NCI-H2029 (cell line): ENCODE measurements around the gene ZNF764.
A peak's percentile ranks its signal among the peaks of the same experiment; 100 is the strongest.
"Not testable (repeated sequence)": the region's sequence is repeated elsewhere in the genome, so short reads cannot be mapped to it uniquely, and the experiment has no call there.

ENCODE experiments used
- DNase-seq: peaks from one replicate; lab custom pipeline; 2025; lab: John Stamatoyannopoulos, UW

The ZNF764 gene

DNA sequence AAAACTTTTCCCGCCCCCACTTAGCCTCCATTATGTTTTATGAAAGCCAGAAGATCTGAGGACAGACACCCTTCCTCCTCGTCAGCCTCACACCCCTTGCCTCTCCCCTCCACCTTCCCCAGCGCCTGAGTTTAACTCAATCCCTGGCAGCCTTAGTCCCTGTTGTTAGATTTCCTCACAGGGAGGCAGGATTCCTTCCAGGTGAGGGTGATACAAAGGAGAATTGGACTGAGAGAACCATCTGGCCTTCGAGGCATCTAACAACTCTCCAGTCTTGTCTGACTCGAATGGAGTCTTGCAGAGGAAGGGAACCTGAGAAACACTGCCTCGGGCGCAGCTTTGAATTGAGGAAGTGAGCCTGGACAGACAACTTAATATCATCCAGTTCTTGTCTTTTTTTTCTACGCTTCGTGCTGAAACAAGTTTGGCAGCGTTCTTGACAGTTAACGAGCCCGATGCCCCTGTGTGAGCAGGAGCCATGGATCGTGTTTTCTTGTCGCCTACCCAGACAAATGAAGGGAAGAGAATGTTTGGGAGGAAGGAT is 30.5 kb downstream of the ZNF764 start:
- DNase-seq: no peak

DNA sequence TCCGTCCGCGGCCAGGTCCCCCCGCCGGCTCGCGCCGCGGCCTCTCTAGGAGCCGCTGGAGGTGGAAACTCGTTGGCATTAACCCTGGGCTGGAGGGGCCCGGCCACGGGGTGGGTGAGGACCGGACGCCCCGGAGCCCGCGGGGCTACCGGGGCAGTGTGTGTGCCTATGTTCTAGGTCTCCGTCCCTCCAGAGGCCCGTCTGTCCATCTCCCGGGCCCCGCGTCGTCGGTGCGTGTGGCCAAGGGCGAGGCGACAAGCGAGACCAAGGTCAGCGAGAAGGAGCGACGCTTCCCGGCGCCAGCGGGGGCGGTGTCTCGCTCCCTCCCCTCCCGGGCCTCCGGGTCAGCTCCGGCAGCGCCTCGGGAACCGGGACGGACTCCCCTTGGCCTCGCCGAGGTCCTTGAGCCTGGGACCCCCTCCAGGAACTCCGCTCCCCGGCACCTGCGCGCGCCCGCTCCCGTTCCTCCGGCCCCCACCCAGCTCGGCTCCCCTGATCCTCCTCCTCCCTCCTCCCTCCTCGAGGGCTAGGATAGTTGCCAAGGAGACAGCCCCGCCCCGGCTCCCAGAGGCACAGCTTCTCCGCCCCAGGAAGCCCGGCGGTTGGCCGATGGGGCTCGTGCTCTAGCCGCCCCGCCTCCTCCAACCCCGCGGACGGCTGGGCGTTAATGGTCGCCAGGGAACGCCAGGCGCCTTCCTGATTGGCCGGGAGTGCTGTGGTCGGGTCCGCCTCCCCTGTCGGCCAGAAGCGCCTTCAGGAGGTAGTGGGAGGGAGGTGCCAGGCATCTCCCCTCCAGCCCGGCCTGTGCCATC is 31.1 kb downstream of the ZNF764 start:
- DNase-seq: peak; percentile 96

DNA sequence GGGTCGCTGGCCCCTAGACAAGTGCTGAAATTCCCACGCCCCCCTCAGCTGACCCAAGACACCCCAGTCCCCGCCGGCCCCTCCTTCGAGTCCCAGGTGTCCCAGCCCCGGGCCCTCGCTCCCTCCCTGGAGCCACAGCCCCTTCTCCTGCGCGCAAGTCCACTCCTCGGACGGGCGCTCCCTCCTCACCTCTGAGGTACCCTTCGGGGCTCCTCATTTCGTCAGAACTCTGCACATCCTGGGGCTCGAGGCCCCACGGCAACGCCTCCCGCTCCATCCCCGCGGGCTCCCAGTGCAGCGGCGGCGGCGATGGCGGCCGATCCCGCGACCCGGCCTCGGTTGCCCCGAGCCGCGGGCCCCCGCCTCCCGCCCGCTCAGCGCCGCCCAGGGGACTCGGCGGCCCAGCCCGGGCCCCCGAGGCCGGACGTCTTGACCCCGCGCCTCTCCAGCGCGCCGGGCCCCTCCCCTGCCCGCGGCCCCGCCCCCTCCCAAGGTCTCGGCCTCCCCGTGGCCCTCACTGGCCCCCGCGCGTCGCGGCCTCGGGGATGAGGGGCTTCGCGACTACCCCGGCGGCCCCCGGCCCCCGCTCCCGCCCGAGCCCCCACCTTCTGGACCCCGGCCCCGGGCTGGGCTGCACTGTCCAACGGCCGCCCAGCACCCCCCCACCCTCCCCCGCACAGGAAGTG is 31.9 kb downstream of the ZNF764 start, which contains the start of gene ZNF768:
TSS of gene ZNF768 (minus strand) at position 430 of the 686 bp plus-strand sequence. CDS start at position 277, 153 bp downstream.
- DNase-seq: no peak

DNA sequence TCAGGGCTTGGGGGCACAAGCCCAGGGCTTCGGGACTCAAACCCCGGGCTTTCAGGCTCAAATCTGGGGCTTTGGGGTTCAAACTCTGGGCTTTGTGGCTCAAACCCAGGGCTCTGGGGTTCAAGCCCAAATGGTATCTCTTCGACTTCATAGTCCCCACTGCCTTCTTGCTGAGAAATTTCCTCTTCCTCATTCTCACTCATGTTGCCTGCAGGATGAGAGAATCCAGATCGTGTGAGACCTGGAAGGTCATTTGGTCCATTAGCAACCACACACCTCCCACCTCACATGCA is 32.4 kb downstream of the ZNF764 start:
- no peak for DNase-seq

DNA sequence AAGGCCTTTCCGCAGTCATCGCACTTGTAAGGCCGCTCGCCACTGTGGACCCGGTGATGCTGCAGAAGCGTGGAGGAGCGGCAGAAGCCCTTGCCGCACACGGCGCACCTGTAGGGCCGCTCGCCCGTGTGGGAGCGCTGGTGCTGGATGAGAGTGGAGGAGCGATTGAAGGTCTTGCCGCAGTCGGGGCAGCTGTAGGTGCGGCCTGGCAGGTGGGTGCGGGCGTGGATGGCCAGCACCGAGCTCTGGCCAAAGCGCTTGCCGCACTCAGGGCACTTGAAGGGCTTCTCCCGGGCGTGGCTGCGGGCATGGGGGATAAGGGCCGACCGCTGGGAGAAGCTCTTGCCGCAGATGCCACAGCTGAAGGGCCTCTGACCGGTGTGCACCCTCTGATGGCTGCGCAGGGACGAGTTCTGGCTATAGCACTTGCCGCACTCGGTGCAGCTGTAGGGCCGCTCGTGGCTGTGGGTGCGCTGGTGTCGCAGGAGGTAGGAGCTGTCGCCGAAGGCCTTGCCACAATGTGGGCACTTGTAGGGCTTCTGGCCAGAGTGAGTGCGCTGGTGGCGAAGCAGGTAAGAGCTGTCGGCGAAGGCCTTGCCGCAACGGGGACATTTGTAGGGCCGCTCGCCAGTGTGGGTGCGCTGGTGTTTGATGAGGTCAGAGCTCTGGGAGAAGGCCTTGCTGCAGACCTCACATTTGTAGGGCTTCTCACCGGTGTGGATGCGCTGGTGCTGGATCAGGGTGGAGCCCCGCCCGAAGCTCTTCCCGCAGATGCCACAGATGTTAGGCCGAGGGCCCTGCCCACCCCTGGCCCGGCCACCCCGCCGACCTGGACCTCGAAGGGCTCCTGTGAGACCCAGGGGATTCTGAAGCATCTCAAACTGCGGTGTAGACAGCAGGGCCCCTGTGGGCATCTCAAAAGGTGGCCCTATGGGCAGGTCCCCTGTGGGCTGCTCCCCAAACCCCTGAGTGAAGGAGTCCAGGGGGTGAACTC is 33.3 kb downstream of the ZNF764 start:
- DNase-seq: no peak

DNA sequence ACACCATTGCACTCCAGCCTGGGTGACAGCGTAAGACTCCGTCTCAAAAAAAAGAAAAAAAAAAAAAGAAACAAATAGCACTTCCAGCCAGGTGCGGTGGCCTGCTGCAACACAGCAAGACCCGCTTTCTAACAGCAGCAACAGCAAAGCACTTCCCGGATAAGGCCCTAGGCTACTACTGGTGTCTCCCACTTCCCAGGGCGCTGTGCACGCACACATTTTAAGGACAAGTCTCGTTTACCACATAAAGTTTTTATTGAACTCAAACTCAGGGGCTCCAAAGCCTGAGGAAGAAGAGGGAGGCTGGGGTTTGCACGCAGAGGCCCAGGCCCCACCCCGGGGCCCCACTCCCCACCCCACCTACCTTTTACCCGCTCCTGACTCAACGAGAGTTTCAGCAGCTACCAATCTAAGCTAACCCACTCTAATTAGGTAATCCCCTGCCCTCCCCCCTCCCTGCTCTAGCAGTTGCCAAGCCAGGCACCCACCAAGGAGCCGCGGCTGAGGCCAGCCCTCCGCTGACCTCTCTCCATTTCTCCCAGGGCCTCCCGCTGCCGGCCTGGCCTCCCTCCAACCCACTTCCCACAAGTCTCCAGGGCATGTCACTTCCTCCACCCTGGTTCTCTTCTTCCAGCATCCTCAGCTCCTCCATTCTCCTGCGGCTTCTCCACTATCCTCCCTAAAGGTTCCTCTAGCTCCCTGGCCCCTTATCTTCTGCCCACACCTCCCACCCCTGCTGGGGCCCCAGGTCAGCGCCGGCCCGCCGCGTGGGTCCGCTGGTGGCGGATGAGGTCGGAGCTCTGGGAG is 34.2 kb downstream of the ZNF764 start:
- DNase-seq: no peak

DNA sequence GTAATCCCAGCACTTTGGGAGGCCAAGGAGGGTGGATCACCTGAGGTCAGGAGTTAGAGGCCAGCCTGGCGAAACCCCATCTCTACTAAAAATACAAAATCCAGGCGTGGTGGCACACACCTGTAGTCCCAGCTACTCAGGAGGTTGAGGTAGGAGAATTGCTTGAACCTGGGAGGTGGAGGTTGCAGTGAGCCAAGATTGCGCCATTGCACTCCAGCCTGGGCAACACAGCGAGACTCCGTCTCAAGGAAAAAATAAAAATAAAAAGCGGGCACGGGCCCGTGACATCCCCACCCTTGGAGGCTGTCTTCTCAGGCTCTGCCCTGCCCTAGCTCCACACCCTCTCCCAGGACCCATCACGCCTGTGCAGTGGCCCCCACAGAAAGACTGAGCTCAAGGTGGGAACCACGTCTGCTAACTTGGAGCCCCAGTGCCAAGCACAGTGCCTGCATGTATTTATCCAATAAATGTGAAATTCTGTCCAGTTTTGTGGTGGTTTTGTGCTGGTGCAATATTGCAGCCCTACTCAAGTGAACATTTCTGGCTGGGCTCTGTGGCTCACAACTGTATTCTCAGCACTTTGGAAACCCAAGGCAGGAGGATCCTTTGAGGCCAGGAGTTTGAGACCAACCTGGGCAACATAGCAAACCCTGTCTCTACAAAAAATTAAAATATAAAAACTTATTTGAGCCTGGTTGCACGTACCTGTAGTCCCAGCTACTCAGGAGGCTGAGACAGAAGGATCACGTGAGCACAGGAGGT is 35.3 kb downstream of the ZNF764 start:
- not testable (repeated sequence) for DNase-seq

DNA sequence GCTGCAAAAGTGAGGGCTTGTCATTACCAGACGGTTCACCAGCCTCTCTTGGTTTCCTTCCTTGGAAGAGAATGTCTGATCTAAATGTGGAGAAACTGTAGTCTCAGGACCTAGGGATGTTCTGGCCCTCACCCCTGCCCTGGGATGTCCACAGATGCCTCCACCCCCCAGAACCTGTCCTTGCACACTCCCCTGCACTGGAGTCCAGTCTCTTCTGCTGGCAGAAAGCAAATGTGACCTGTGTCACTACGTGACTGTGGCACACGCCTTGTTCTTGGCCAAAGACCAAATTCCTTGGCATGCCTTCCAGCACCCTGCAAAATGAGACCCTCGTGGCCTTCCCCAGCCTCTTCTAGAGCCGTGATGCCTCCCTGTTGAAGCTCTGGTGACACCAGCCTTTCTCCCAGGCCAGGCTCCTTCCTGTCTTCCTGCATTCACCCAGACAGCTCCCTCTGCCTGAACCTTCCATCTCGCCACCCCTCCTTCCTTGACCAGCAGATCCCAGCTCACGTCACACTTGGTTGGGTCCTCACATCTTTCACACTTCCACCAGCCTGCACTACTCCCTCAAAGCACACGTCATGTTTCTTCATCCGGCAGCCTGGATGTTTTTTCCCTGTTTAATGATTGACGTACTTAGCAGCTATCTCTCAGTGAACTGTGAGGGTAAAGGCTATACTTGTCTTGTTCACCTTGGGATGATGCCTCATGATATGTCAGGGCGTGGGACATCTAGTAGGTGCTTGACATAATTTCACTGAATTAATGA is 36.1 kb downstream of the ZNF764 start:
- no peak for DNase-seq

DNA sequence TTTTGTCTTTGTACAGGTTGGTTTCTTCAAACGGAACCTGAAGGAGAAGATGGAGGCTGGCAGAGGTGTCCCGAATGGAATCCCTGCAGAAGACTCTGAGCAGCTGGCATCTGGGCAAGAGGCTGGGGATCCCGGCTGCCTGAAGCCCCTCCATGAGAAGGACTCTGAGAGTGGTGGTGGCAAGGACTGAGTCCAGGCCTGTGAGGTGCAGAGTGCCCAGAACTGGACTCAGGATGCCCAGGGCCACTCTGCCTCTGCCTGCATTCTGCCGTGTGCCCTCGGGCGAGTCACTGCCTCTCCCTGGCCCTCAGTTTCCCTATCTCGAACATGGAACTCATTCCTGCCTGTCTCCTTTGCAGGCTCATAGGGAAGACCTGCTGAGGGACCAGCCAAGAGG is 36.7 kb downstream of the ZNF764 start:
- DNase-seq: no peak

DNA sequence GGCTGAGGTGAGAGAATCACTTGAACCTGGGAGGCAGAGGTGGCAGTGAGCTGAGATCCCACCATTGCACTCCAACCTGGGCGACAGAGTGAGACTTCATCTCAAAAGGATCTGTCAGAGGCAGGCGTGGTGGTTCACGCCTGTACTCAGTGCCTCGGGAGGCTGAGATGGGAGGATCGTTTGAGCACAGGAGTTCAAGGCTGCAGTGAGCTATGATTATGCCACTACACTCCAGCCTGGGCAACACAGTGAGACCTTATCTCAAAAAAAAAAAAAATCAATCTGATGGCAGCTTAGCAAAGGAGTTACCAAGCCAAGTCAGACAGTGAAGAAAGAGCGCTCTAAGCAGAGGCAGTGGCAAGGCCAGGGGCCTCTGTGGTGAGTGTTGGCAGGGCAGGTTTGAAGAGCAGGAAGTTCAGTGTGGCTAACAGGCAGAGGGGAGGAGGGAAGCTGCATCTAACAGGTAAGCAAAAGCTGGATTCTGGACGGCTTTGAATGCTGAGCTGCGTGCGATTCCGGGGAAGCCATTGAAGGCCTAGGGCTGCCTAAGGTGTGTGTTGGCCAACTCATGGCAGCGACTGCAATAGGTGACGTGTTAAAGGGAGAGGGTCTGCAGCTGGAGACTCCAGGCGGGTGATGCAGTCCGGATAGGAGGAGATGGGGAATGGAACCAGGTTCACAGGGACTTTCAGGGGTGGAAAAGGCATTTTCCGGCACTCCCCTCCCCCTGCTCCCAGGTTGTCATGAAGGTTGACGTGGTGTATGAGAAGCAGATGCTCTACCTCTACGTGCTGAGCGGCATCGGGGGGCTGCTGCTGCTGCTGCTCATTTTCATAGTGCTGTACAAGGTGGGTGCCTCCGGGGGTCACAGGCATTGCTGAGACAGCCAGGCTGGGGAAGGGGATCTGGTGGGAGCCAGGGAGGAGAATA is 38.8 kb downstream of the ZNF764 start:
- DNase-seq: no peak

DNA sequence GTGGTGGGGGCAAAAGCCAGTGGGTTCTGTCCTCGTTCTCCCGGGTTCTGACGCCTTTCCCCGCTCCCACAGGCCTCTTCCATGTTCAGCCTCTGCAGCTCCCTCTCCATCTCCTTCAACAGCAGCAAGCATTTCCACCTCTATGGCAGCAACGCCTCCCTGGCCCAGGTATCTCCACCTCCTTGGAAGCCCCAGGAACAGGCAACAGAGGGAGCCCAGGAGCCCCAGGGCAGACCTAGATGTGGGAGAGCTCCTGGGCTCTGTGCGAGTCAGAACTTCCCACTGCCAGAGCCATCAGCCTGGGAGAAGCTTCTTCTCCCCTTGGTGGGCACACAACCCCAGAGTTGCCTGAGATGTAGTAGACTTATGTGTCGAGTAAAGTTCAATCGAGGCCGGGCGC is 39.6 kb downstream of the ZNF764 start:
- no peak for DNase-seq

DNA sequence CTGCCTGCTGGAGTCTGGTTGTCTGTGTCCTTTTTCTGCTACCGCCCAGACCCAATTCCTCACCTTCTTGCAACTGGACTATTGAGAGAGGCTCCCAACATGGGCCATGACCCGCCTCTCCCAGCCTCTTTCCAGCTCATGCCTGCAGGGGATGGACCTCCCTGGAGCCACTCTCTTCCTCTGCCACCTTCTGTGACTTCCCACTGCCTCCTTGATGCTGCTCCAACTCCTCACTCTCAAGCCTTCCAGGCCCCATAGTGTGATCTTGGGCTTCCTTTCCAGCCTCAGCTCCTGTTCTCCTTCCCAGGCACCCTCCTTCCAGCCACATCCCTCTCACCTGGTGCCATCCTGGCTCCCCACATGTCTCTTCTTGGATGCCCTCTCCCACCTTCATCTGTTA is 42.9 kb downstream of the ZNF764 start:
- no peak for DNase-seq

DNA sequence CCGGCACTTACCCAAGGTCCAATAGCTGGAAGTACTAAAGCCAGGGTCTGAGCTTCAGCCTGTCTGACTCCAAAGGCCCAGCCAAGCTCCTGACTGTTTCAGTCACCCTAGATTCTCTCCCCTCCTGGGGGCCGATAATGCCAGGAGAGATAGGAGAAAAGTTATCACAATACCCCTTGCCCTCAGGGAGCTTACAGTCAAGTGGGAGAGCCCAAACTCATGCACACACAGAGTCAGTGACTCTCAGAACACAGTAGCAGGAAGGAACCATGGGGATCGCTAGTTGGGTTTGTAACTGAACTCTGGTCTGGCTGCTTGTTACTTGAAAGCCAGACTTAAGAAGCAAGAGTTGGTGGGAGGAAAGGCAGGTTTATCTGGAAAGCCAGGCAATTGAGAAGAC is 46.7 kb downstream of the ZNF764 start:
- no peak for DNase-seq

DNA sequence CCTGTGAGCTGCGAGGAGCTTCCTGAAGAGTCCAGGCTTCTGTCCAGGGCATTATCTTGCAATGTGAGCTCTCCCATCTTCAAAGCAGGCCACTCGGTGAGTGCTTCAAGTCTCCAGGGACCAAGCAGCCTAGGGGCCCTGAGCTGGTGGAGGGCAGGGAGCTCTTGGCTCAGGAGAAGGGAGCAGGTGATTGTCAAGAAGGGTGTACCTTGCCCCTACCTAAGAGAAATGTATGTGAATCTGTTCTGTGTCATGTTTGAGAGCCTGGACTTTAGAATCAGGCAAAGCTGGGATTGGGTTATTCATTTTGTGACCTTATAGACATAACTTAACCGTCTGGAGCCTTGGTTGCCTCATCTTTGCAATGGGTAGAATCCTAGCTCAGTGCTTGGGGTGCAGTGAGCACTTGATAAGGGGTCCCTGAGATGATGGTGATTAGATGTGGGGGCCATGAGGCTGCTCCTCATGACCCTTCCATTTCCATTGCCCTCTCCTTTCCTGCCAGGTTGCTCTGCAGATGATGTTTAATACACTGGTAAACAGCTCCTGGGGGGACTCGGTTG is 47.7 kb downstream of the ZNF764 start:
- no peak for DNase-seq

DNA sequence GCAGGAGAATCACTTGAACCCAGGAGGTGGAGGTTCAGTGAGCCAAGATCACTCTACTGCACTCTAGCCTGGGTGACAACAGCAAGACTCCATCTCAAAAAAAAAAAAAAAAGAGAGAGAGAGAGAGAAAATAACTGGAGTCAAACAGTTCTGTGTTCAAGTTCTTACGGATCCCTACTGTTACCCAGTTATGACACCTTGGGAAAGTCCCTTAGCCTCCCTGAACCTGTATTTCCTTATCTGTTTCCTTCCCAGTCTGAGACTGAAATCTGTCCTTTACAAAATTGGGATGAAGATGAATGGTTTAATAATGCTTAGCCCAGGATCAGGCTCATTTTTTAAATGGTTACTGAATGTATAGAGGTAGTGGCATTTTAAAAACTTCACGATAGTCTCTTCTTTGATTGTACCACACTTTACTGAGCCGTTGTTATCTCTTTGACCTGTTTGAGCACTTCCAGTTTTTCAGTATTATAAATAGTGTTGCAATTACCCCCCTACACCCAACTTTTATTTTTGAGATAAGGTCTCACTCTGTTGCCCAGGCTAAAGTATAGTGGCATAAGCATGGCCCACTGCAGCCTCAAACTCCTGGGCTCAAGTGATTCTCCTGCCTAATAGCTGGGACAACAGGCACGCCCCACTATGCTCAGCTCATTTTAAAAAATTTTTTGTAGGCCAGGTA is 49.0 kb downstream of the ZNF764 start:
- no peak for DNase-seq
